Kidney (tissue), 14 donors: Measurements from ENCODE around the gene STX3. TPM values are rescaled to one million over a fixed set of nuclear protein-coding genes. Genes with fewer than 3 reads are reported as not detected.
"Not testable (repeated sequence)": the region's sequence is repeated elsewhere in the genome, so short reads cannot be mapped to it uniquely, and the experiment has no call there.

Experiments used
- DNase-seq, 5 donors: peaks; one replicate each; pipeline ENCODE4 v3.0.0-alpha.2; 2013 to 2020
- FAIRE-seq: peaks from 2 replicates; lab custom pipeline; 2012; peaks lifted over from hg19 to GRCh38; lab: Jason Lieb, UNC
- H3K27ac ChIP-seq, 2 donors: one replicate each; pipeline ENCODE4 v1.7.0; 2013; ENCODE audit warnings: low read depth in 2 of 2, low read length in 2 of 2, inconsistent platforms in 1 of 2
- H3K27me3 ChIP-seq: one replicate; pipeline ENCODE4 v1.7.1; 2013; ENCODE audit warnings: low read length, inconsistent platforms; ENCODE audit not compliant: control insufficient read depth, insufficient read depth
- H3K36me3 ChIP-seq, 3 donors: one replicate each; pipeline versions ENCODE4 v1.7.0 to v1.7.1; 2013; ENCODE audit warnings: low read length in 3 of 3, control low read depth in 1 of 3, inconsistent platforms in 1 of 3; ENCODE audit not compliant: insufficient read depth in 3 of 3, control insufficient read depth in 2 of 3
- H3K4me1 ChIP-seq, 3 donors: one replicate each; pipeline versions ENCODE4 v1.7.0 to v1.7.1; 2013; ENCODE audit warnings: low read length in 3 of 3, inconsistent platforms in 1 of 3, low read depth in 1 of 3; ENCODE audit not compliant: control insufficient read depth in 2 of 3, insufficient read depth in 2 of 3
- H3K4me3 ChIP-seq, 3 donors: one replicate each; pipeline versions ENCODE4 v1.7.0 to v1.8.1; 2013; ENCODE audit warnings: low read length in 3 of 3, control low read depth in 1 of 3, inconsistent platforms in 1 of 3
- H3K9ac ChIP-seq, 3 donors: one replicate each; pipeline versions ENCODE4 v1.7.0 to v1.7.1; 2013; ENCODE audit warnings: low read length in 3 of 3, control low read depth in 1 of 3, inconsistent platforms in 1 of 3
- H3K9me3 ChIP-seq, 3 donors: one replicate each; pipeline versions ENCODE4 v1.7.0 to v1.7.1; 2013; ENCODE audit warnings: low read length in 3 of 3, control low read depth in 1 of 3, inconsistent platforms in 1 of 3; ENCODE audit not compliant: control insufficient read depth in 2 of 3, insufficient read depth in 1 of 3
- intact Hi-C: fragments of 100-400 bp; cut with DNase I; formaldehyde crosslinking; loops from one replicate; pipeline ENCODE4 v1.11.1; 2022
- polyA plus RNA-seq: library from polyadenylated mRNA; stranded (reverse); fragments of 350-450 nt; fragmentation: Illumina TruSeq; extraction: RNeasy Lipid Tissue Mini Kit (QIAGEN cat#74804); gene quantifications from one replicate; pipeline ENCODE4 v1.2.3, GENCODE V29; 2014; ENCODE audit warnings: low read depth, low replicate concordance; ENCODE audit not compliant: insufficient read depth
- total RNA-seq: library from RNA; stranded (reverse); fragmentation: NEBNext Ultra II Directional; extraction: Animal tissue kit (Norgen Biotek cat#: 25700); gene quantifications from one replicate; pipeline ENCODE4 v1.2.1, GENCODE V29; 2021
- TF ChIP-seq, protein P1 (sequence below): IDR thresholded peaks from 3 replicates; pipeline ENCODE4 v1.5.1; 2012; ENCODE audit warnings: mild to moderate bottlenecking, moderate library complexity, borderline replicate concordance; ENCODE audit not compliant: insufficient read depth; ENCODE audit errors: extremely low read depth
- donor health status: control.
- donor health status: control.
- donor health status: control.
- donor health status: control.
- donor health status: control.
- donor health status: DM: yes; HTN: yes; CAD: no.
- donor health status: Normal renal cell carcinoma (clear cell type).

STX3 gene
- total and polyA plus RNA-seq, 2 donors from 2014 or later: 43.2 to 57.2 TPM

DNA sequence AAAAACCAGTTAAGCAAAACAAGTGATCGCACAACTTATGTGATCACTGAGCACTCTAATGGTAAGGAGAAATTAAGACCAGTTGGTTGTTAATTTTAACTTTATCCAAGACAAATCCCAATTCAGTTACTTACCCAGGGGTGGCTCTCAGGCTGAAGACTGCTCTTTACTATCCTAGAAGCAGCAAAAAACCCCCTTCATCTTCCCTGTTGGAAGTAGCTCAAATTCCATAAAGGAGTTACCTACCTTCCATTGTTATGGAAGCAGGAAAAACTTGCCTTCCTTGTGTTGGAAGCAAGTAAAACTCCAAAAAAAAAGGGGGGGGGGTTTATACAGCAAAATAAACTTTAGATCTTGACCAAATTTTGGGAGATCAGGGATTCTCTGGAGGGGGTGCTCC, 60.6 kb downstream of the STX3 start:
- Histone ChIP-seq H3K4me1 (no peaks in the 10 kb centered on the region), H3K4me3 (no peak overlapping the region), H3K36me3 (no peaks in the 10 kb centered on the region), H3K27ac (no peak overlapping the region), H3K9me3 (no peaks in the 10 kb centered on the region), H3K9ac (no peak overlapping the region), H3K27me3 (no peaks in the 10 kb centered on the region)
- FAIRE-seq: no peak
- intact Hi-C loops: no loop called here
- no peak for DNase-seq
- TF ChIP-seq, protein P1, sequence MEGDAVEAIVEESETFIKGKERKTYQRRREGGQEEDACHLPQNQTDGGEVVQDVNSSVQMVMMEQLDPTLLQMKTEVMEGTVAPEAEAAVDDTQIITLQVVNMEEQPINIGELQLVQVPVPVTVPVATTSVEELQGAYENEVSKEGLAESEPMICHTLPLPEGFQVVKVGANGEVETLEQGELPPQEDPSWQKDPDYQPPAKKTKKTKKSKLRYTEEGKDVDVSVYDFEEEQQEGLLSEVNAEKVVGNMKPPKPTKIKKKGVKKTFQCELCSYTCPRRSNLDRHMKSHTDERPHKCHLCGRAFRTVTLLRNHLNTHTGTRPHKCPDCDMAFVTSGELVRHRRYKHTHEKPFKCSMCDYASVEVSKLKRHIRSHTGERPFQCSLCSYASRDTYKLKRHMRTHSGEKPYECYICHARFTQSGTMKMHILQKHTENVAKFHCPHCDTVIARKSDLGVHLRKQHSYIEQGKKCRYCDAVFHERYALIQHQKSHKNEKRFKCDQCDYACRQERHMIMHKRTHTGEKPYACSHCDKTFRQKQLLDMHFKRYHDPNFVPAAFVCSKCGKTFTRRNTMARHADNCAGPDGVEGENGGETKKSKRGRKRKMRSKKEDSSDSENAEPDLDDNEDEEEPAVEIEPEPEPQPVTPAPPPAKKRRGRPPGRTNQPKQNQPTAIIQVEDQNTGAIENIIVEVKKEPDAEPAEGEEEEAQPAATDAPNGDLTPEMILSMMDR: no peak

GRCh38 chr11:59816434-59816833, 61.3 kb downstream of the STX3 start:
- FAIRE-seq, intact Hi-C loops, H3K4me3 ChIP-seq, H3K36me3 ChIP-seq, H3K9ac ChIP-seq, H3K27me3 ChIP-seq, H3K9me3 ChIP-seq, H3K4me1 ChIP-seq, H3K27ac ChIP-seq, DNase-seq: not testable (repeated sequence)

GRCh38 chr11:59818572-59818971, 63.4 kb downstream of the STX3 start:
- no peak for DNase-seq
- intact Hi-C loops: no loop called here
- Histone ChIP-seq H3K9ac (no peak overlapping the region), H3K4me3 (no peak overlapping the region), H3K27me3 (no peaks in the 10 kb centered on the region), H3K9me3 (no peaks in the 10 kb centered on the region), H3K27ac (no peak overlapping the region), H3K4me1 (no peaks in the 10 kb centered on the region), H3K36me3 (no peaks in the 10 kb centered on the region)
- no peak for FAIRE-seq
- TF ChIP-seq, protein P1: no peak

DNA sequence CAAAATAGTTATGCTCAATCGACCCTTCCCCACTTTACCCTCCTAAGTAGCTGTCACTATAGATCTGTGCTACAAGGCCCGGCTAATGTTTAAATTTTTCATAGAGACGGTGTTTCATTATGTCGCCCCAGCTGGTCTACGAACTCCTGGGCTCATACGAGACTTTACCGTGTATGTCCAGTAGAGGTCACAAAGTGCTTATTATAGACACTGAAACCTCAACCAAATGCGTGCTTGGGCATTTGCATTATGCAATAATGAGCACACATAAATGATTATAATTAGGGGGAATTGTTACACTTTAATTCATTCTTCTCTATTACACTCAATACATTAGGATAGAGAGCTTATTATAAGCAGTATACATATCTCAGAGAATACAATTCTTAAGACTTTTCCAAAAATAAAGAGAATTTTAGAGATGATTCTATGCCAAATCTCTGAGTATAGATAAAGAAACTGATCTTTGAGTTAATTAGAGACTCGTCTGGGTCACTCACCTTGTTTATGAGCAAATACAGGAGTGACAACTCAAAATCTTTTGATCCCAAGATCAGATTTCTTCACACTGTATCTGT, 67.9 kb downstream of the STX3 start:
- Histone ChIP-seq H3K9ac (no peak overlapping the region), H3K9me3 (no peaks in the 10 kb centered on the region), H3K27me3 (no peaks in the 10 kb centered on the region), H3K27ac (no peak overlapping the region), H3K4me3 (no peak overlapping the region), H3K4me1 (no peaks in the 10 kb centered on the region), H3K36me3 (no peaks in the 10 kb centered on the region)
- FAIRE-seq (peak; percentile 21), DNase-seq (peak in 2 of 5 donors; percentile 37 to 63)
- intact Hi-C loops: no loop called here
- TF ChIP-seq, protein P1: peak; percentile 63
